ENCODE results near the gene ST6GALNAC5. TPM values are rescaled to one million over a fixed set of nuclear protein-coding genes. Genes with fewer than 3 reads are reported as not detected.

Gene ST6GALNAC5
- total RNA-seq, 1 donor from 2014 or later: 0.26 TPM

GRCh38 chr1:77057994-77058585, 190.8 kb downstream of the ST6GALNAC5 start:
- Histone ChIP-seq H3K4me3 (ENCODE audit: low read depth, low read length) (no peak overlapping the region), H3K36me3 (ENCODE audit: control insufficient read depth, insufficient read depth, low read length) (no peaks in the 10 kb centered on the region), H3K27me3 (ENCODE audit: control insufficient read depth, insufficient read depth, low read length) (no peaks in the 10 kb centered on the region)
- no peak for TF ChIP-seq CTCF (IDR thresholded peaks at IDR 0.05; ENCODE audit: insufficient read depth, low read length, severe bottlenecking)
- FAIRE-seq: no peak
- DNase-seq (ENCODE audit: low read depth): no peak

- Histone ChIP-seq H3K27me3 (ENCODE audit: control insufficient read depth, insufficient read depth, low read length) (no peaks in the 10 kb centered on the region), H3K4me3 (ENCODE audit: low read depth, low read length) (no peak overlapping the region), H3K36me3 (ENCODE audit: control insufficient read depth, insufficient read depth, low read length) (no peaks in the 10 kb centered on the region)
- DNase-seq (ENCODE audit: low read depth) (no peak), FAIRE-seq (no peak)
- TF ChIP-seq CTCF (IDR thresholded peaks at IDR 0.05; ENCODE audit: insufficient read depth, low read length, severe bottlenecking): no peak
Observed at GRCh38 chr1:77060000-77060399, 192.7 kb downstream of the ST6GALNAC5 start.

- no peaks in the 10 kb centered on the region for H3K36me3 ChIP-seq (ENCODE audit: control insufficient read depth, insufficient read depth, low read length)
- TF ChIP-seq CTCF (IDR thresholded peaks at IDR 0.05; ENCODE audit: insufficient read depth, low read length, severe bottlenecking): no peak
- FAIRE-seq: no peak
- no peak for DNase-seq (ENCODE audit: low read depth)
- H3K4me3 ChIP-seq (ENCODE audit: low read depth, low read length): no peak overlapping the region
- no peaks in the 10 kb centered on the region for H3K27me3 ChIP-seq (ENCODE audit: control insufficient read depth, insufficient read depth, low read length)
Observed at GRCh38 chr1:77061162-77061561, 193.9 kb downstream of the ST6GALNAC5 start.

GRCh38 chr1:77063118-77063517, 195.8 kb downstream of the ST6GALNAC5 start:
- Histone ChIP-seq H3K36me3 (ENCODE audit: control insufficient read depth, insufficient read depth, low read length) (no peaks in the 10 kb centered on the region), H3K27me3 (ENCODE audit: control insufficient read depth, insufficient read depth, low read length) (no peaks in the 10 kb centered on the region), H3K4me3 (ENCODE audit: low read depth, low read length) (no peak overlapping the region)
- FAIRE-seq: no peak
- DNase-seq (ENCODE audit: low read depth): no peak
- no peak for TF ChIP-seq CTCF (IDR thresholded peaks at IDR 0.05; ENCODE audit: insufficient read depth, low read length, severe bottlenecking)

GRCh38 chr1:77064246-77064645, 197.0 kb downstream of the ST6GALNAC5 start:
- TF ChIP-seq CTCF (IDR thresholded peaks at IDR 0.05; ENCODE audit: insufficient read depth, low read length, severe bottlenecking): no peak
- FAIRE-seq (no peak), DNase-seq (ENCODE audit: low read depth) (no peak)

More at GRCh38 chr1:77064246-77064645, 197.0 kb downstream of the ST6GALNAC5 start:
- no peaks in the 10 kb centered on the region for H3K36me3 ChIP-seq (ENCODE audit: control insufficient read depth, insufficient read depth, low read length)
- H3K27me3 ChIP-seq (ENCODE audit: control insufficient read depth, insufficient read depth, low read length): no peaks in the 10 kb centered on the region
- H3K4me3 ChIP-seq (ENCODE audit: low read depth, low read length): no peak overlapping the region
